IMR-90 (cell line): Measurements from ENCODE around the gene MRPS26.

Experiments used
- BHLHE40 ChIP-seq: fragments of 150-350 bp; IDR thresholded peaks from 2 replicates; pipeline ENCODE4 v1.6.1; 2016; ENCODE audit warnings: mild to moderate bottlenecking, low read depth, low read length
- CEBPB ChIP-seq: IDR thresholded peaks from 2 replicates; pipeline ENCODE4 v1.6.1; 2012; ENCODE audit warnings: low read depth, low read length, improper control_type of control experiment
- CHD1 ChIP-seq: IDR thresholded peaks from 2 replicates; pipeline ENCODE4 v1.6.1; 2012; ENCODE audit warnings: low read depth, low read length, improper control_type of control experiment
- MAZ ChIP-seq: IDR thresholded peaks from 2 replicates; pipeline ENCODE4 v1.6.1; 2012; ENCODE audit warnings: low read depth, mild to moderate bottlenecking, low read length, improper control_type of control experiment, moderate library complexity, borderline replicate concordance
- MXI1 ChIP-seq: IDR thresholded peaks from 2 replicates; pipeline ENCODE4 v1.6.1; 2012; ENCODE audit warnings: low read depth, mild to moderate bottlenecking, low read length, moderate library complexity, borderline replicate concordance
- POLR2A ChIP-seq: IDR thresholded peaks from 2 replicates; pipeline ENCODE4 v1.6.1; 2012; ENCODE audit warnings: mild to moderate bottlenecking, low read depth, low read length
- RAD21 ChIP-seq: IDR thresholded peaks from 2 replicates; pipeline ENCODE4 v1.6.1; 2012; ENCODE audit warnings: low read length, improper control_type of control experiment
- RFX5 ChIP-seq: IDR thresholded peaks from 2 replicates; pipeline ENCODE4 v1.8.0; 2012; ENCODE audit warnings: low read depth, mild to moderate bottlenecking, low read length, moderate library complexity
- SMC3 ChIP-seq: fragments of 150-350 bp; IDR thresholded peaks from 2 replicates; pipeline ENCODE4 v1.6.1; 2016; ENCODE audit warnings: low read depth, mild to moderate bottlenecking, antibody characterized with exemption, low read length, moderate library complexity
- TF ChIP-seq, protein P1 (sequence below): conservative IDR thresholded peaks from 2 replicates; pipeline ENCODE4 v1.5.1; 2012; ENCODE audit warnings: mild to moderate bottlenecking, low read depth, low read length, improper control_type of control experiment
- TF ChIP-seq, protein P2 (sequence below): fragments of 150-350 bp; IDR thresholded peaks from 2 replicates; pipeline ENCODE4 v1.6.1; 2016; ENCODE audit warnings: low read depth, mild to moderate bottlenecking, low read length, moderate library complexity, borderline replicate concordance
- TF ChIP-seq, protein P3 (sequence below): fragments of 150-350 bp; IDR thresholded peaks from 2 replicates; pipeline ENCODE4 v1.6.1; 2017; ENCODE audit warnings: mild to moderate bottlenecking, antibody characterized with exemption, low read length, low read depth

DNA sequence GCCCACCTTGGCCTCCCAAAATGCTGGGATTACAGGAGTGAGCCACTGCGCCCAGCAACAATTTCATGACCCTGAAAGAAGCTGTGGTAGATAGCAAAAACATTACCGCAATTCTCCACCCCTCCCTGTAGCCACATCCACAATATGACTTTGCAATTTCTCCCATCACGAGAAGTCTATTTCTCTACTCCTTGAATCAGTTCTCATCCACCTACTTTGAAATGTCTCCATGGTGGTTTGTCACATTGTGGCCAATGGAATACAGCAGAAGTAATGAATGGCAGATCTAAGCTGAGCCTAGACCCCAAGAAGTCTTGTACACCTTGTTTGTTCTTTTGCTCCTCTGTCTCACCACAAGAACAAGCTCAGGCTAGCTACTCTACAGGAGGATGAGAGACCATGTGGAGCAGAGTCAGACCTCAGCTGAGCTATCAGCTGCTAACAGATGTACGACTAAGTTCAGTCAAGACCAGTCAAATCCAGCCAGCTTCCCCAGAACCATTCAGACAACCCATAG is 31.8 kb downstream of the MRPS26 start:
- TF ChIP-seq, protein P1, sequence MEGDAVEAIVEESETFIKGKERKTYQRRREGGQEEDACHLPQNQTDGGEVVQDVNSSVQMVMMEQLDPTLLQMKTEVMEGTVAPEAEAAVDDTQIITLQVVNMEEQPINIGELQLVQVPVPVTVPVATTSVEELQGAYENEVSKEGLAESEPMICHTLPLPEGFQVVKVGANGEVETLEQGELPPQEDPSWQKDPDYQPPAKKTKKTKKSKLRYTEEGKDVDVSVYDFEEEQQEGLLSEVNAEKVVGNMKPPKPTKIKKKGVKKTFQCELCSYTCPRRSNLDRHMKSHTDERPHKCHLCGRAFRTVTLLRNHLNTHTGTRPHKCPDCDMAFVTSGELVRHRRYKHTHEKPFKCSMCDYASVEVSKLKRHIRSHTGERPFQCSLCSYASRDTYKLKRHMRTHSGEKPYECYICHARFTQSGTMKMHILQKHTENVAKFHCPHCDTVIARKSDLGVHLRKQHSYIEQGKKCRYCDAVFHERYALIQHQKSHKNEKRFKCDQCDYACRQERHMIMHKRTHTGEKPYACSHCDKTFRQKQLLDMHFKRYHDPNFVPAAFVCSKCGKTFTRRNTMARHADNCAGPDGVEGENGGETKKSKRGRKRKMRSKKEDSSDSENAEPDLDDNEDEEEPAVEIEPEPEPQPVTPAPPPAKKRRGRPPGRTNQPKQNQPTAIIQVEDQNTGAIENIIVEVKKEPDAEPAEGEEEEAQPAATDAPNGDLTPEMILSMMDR = no peak
- TF ChIP-seq POLR2A (no peak), BHLHE40 (no peak), MAZ (no peak), MXI1 (no peak), SMC3 (no peak), RAD21 (no peak), CEBPB (no peak), CHD1 (no peak), RFX5 (no peak)
- TF ChIP-seq, protein P2, sequence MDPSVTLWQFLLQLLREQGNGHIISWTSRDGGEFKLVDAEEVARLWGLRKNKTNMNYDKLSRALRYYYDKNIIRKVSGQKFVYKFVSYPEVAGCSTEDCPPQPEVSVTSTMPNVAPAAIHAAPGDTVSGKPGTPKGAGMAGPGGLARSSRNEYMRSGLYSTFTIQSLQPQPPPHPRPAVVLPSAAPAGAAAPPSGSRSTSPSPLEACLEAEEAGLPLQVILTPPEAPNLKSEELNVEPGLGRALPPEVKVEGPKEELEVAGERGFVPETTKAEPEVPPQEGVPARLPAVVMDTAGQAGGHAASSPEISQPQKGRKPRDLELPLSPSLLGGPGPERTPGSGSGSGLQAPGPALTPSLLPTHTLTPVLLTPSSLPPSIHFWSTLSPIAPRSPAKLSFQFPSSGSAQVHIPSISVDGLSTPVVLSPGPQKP = no peak
- TF ChIP-seq, protein P3, sequence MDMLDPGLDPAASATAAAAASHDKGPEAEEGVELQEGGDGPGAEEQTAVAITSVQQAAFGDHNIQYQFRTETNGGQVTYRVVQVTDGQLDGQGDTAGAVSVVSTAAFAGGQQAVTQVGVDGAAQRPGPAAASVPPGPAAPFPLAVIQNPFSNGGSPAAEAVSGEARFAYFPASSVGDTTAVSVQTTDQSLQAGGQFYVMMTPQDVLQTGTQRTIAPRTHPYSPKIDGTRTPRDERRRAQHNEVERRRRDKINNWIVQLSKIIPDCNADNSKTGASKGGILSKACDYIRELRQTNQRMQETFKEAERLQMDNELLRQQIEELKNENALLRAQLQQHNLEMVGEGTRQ = no peak
